ENCODE measurements around the gene SLC25A28.

- TF ChIP-seq, protein P1, sequence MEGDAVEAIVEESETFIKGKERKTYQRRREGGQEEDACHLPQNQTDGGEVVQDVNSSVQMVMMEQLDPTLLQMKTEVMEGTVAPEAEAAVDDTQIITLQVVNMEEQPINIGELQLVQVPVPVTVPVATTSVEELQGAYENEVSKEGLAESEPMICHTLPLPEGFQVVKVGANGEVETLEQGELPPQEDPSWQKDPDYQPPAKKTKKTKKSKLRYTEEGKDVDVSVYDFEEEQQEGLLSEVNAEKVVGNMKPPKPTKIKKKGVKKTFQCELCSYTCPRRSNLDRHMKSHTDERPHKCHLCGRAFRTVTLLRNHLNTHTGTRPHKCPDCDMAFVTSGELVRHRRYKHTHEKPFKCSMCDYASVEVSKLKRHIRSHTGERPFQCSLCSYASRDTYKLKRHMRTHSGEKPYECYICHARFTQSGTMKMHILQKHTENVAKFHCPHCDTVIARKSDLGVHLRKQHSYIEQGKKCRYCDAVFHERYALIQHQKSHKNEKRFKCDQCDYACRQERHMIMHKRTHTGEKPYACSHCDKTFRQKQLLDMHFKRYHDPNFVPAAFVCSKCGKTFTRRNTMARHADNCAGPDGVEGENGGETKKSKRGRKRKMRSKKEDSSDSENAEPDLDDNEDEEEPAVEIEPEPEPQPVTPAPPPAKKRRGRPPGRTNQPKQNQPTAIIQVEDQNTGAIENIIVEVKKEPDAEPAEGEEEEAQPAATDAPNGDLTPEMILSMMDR (IDR thresholded peaks at IDR 0.05), result no peak
- TF ChIP-seq EZH2 (IDR thresholded peaks at IDR 0.05; ENCODE audit: borderline replicate concordance, insufficient read depth, low read depth, low read length, poor library complexity, severe bottlenecking), result no peak
These were observed 15.4 kb downstream of the SLC25A28 start for GRCh38 chr10:99604862-99605261.
